CD14-positive monocyte (primary cell): ENCODE measurements around the gene ADAM19. TPM values are rescaled to one million over a fixed set of nuclear protein-coding genes. Genes with fewer than 3 reads are reported as not detected.

Experiments
- DNase-seq, 3 donors: peaks; one replicate each; pipeline ENCODE4 v3.0.0-alpha.2; 2011 to 2022
- H2AFZ ChIP-seq: 2 replicates; pipeline ENCODE4 v1.6.0; 2012; ENCODE audit warnings: mild to moderate bottlenecking, low read depth, low read length, inconsistent platforms; ENCODE audit not compliant: insufficient read depth, poor library complexity, severe bottlenecking
- H3K27ac ChIP-seq, 2 donors: 1 replicate in 1 of 2; 2 replicates in 1 of 2; pipeline ENCODE4 v1.5.1; 2012 to 2013; ENCODE audit warnings: low read length in 2 of 2, control low read depth in 1 of 2, inconsistent platforms in 1 of 2, low read depth in 1 of 2, mild to moderate bottlenecking in 1 of 2
- H3K27me3 ChIP-seq, 2 donors: one replicate each; pipeline versions ENCODE4 v1.6.0 to v1.6.1; 2011 to 2013; ENCODE audit warnings: low read length in 2 of 2; ENCODE audit not compliant: control insufficient read depth in 2 of 2, insufficient read depth in 2 of 2
- H3K36me3 ChIP-seq, 2 donors: replicated peaks in 1 of 2; 1 replicate in 1 of 2; 2 replicates in 1 of 2; pipeline versions ENCODE4 v1.5.1 to v1.6.1; 2012 to 2013; ENCODE audit warnings: low read length in 2 of 2, control low read depth in 1 of 2, inconsistent platforms in 1 of 2, mild to moderate bottlenecking in 1 of 2; ENCODE audit not compliant: insufficient read depth in 2 of 2, control insufficient read depth in 1 of 2
- H3K4me1 ChIP-seq, 2 donors: 1 replicate in 1 of 2; 2 replicates in 1 of 2; pipeline versions ENCODE4 v1.5.1 to v1.6.1; 2012 to 2013; ENCODE audit warnings: low read length in 2 of 2, control low read depth in 1 of 2, inconsistent platforms in 1 of 2, mild to moderate bottlenecking in 1 of 2, moderate library complexity in 1 of 2; ENCODE audit not compliant: insufficient read depth in 2 of 2, control insufficient read depth in 1 of 2
- H3K4me2 ChIP-seq: replicated peaks from 2 replicates; pipeline ENCODE3; 2012; ENCODE audit warnings: low read length, moderate library complexity, mild to moderate bottlenecking; ENCODE audit not compliant: poor library complexity, severe bottlenecking; ENCODE audit errors: extremely low read depth
- H3K4me3 ChIP-seq, 3 experiments: fragments of 200-600 bp in 1 of 3; sonication (generic) in 1 of 3; replicated peaks in 1 of 3; 1 replicate in 2 of 3; 2 replicates in 1 of 3; pipeline ENCODE4 v1.5.1; 2011 to 2013; ENCODE audit warnings: low read length in 3 of 3, mild to moderate bottlenecking in 3 of 3, control low read depth in 2 of 3, low read depth in 2 of 3, inconsistent platforms in 1 of 3, moderate library complexity in 1 of 3
- H3K79me2 ChIP-seq: 2 replicates; pipeline ENCODE4 v1.6.0; 2012; ENCODE audit warnings: mild to moderate bottlenecking, control low read depth, inconsistent platforms, low read length, moderate library complexity; ENCODE audit not compliant: insufficient read depth
- H3K9ac ChIP-seq: 2 replicates; pipeline ENCODE4 v1.6.0; 2017; ENCODE audit warnings: low read length, mild to moderate bottlenecking; ENCODE audit not compliant: insufficient read depth, poor library complexity, severe bottlenecking
- H3K9me3 ChIP-seq, 2 donors: replicated peaks in 1 of 2; 1 replicate in 1 of 2; 2 replicates in 1 of 2; pipeline versions ENCODE4 v1.5.1 to v1.6.1; 2012 to 2013; ENCODE audit warnings: low read length in 2 of 2, control low read depth in 1 of 2; ENCODE audit not compliant: control insufficient read depth in 1 of 2, insufficient read depth in 1 of 2
- H4K20me1 ChIP-seq: 2 replicates; pipeline ENCODE4 v1.6.0; 2012; ENCODE audit warnings: mild to moderate bottlenecking, low read length, control low read depth, moderate library complexity; ENCODE audit not compliant: insufficient read depth
- H3K27ac Mint-ChIP-seq, 7 donors: one replicate each; pipeline ENCODE4 v1.8.0; 2020; ENCODE audit warnings: mild to moderate bottlenecking in 7 of 7, mixed read lengths in 7 of 7, moderate library complexity in 6 of 7, inconsistent platforms in 2 of 7
- H3K27me3 Mint-ChIP-seq, 3 donors: one replicate each; pipeline ENCODE4 v1.8.0; 2021 to 2022; ENCODE audit warnings: low read depth in 3 of 3, mild to moderate bottlenecking in 3 of 3, mixed read lengths in 3 of 3, moderate library complexity in 3 of 3, inconsistent platforms in 1 of 3
- H3K36me3 Mint-ChIP-seq, 2 donors: one replicate each; pipeline ENCODE4 v1.8.0; 2020; ENCODE audit warnings: mixed read lengths in 2 of 2, inconsistent platforms in 1 of 2, mild to moderate bottlenecking in 1 of 2
- H3K4me1 Mint-ChIP-seq: one replicate; pipeline ENCODE4 v1.8.0; 2020; ENCODE audit warnings: mild to moderate bottlenecking, mixed read lengths
- H3K4me3 Mint-ChIP-seq, 2 donors: one replicate each; pipeline ENCODE4 v1.8.0; 2020; ENCODE audit warnings: mild to moderate bottlenecking in 2 of 2, mixed read lengths in 2 of 2, moderate library complexity in 1 of 2
- H3K9me3 Mint-ChIP-seq, 7 donors: one replicate each; pipeline ENCODE4 v1.8.0; 2020 to 2022; ENCODE audit warnings: mixed read lengths in 7 of 7, mild to moderate bottlenecking in 6 of 7, moderate library complexity in 6 of 7, inconsistent platforms in 2 of 7
- WGBS: methylation state at CpG from one replicate; pipeline ENCODE4 v1.1.5; 2013; ENCODE audit warnings: missing lambda C conversion rate; ENCODE audit not compliant: insufficient coverage; 5-methylcytosine and 5-hydroxymethylcytosine counted together
- intact Hi-C, 2 donors: fragments of 100-400 bp; cut with micrococcal nuclease; formaldehyde crosslinking; loops; one replicate each; pipeline versions ENCODE4 v1.15.0 to v1.15.1; 2023
- polyA plus RNA-seq, 3 donors: library from polyadenylated mRNA; depleted of rRNA in 1 of 3; unstranded in 2 of 3; stranded (reverse) in 1 of 3; fragments of 300-500 nt in 2 of 3; fragments of >200 nt in 1 of 3; fragmentation: Illumina TruSeq in 2 of 3; gene quantifications; 1 replicate in 2 of 3; 2 replicates in 1 of 3; pipeline ENCODE4 v1.2.3, GENCODE V29; 2012 to 2021
- TF ChIP-seq, protein P1 (sequence below): fragments of 200-600 bp; IDR thresholded peaks from one replicate; pipeline ENCODE4 v1.8.0; 2022; ENCODE audit warnings: antibody characterized with exemption, mild to moderate bottlenecking

The ADAM19 gene
- polyA plus RNA-seq, 3 donors, result 3.0 to 12.7 (median 6.2) TPM

DNA sequence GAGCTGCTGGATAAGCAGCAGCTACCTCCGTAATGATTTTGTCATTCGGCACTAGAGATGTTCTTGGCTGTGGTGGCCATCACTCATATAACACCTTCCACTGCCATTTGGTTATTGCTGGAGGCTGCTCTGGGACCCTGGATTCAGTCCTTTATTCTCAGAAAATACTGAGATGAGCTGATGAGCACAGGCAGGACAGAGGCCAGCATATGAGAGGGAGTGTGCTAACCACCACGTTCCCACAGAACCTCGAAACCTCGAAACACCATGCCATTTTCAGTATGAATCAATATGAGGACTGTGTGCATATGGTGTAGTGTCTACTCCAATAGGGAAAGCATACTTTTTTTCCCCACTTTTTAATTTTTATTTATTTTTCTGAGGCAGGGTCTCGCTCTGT is 56.6 kb downstream of the ADAM19 start:
- H3K4me3 Mint-ChIP-seq, result no peak overlapping the region
- no peak overlapping the region for H3K4me3 ChIP-seq
- no peak for DNase-seq
- H3K9me3 ChIP-seq, result no peaks in the 10 kb centered on the region
- H3K9ac ChIP-seq, result no peak overlapping the region
- H3K4me1 Mint-ChIP-seq, result peaks cover 15% of the 10 kb centered on the region
- peaks cover 0 to 5% (median 1%) of the 10 kb centered on the region in 3 donors for H3K27me3 Mint-ChIP-seq
- H4K20me1 ChIP-seq, result peaks cover 25% of the 10 kb centered on the region
- intact Hi-C loops, result no loop called here
- H2AFZ ChIP-seq, result no peak overlapping the region
- H3K36me3 ChIP-seq, result peaks cover 18 to 77% of the 10 kb centered on the region in 2 donors
- no peak overlapping the region for H3K27ac ChIP-seq
- H3K36me3 Mint-ChIP-seq, result peaks cover 57 to 64% of the 10 kb centered on the region in 2 donors
- H3K27me3 ChIP-seq, result no peaks in the 10 kb centered on the region
- peaks cover 0 to 2% (median 0%) of the 10 kb centered on the region in 7 donors for H3K9me3 Mint-ChIP-seq
- no peak overlapping the region for H3K27ac Mint-ChIP-seq
- WGBS, result no CpG with 5 or more reads among the region's 6 CpGs
- H3K79me2 ChIP-seq, result no peaks in the 10 kb centered on the region
- H3K4me2 ChIP-seq, result no peak overlapping the region
- TF ChIP-seq, protein P1, sequence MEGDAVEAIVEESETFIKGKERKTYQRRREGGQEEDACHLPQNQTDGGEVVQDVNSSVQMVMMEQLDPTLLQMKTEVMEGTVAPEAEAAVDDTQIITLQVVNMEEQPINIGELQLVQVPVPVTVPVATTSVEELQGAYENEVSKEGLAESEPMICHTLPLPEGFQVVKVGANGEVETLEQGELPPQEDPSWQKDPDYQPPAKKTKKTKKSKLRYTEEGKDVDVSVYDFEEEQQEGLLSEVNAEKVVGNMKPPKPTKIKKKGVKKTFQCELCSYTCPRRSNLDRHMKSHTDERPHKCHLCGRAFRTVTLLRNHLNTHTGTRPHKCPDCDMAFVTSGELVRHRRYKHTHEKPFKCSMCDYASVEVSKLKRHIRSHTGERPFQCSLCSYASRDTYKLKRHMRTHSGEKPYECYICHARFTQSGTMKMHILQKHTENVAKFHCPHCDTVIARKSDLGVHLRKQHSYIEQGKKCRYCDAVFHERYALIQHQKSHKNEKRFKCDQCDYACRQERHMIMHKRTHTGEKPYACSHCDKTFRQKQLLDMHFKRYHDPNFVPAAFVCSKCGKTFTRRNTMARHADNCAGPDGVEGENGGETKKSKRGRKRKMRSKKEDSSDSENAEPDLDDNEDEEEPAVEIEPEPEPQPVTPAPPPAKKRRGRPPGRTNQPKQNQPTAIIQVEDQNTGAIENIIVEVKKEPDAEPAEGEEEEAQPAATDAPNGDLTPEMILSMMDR, result no peak
- peaks cover 4 to 14% of the 10 kb centered on the region in 2 donors for H3K4me1 ChIP-seq

DNA sequence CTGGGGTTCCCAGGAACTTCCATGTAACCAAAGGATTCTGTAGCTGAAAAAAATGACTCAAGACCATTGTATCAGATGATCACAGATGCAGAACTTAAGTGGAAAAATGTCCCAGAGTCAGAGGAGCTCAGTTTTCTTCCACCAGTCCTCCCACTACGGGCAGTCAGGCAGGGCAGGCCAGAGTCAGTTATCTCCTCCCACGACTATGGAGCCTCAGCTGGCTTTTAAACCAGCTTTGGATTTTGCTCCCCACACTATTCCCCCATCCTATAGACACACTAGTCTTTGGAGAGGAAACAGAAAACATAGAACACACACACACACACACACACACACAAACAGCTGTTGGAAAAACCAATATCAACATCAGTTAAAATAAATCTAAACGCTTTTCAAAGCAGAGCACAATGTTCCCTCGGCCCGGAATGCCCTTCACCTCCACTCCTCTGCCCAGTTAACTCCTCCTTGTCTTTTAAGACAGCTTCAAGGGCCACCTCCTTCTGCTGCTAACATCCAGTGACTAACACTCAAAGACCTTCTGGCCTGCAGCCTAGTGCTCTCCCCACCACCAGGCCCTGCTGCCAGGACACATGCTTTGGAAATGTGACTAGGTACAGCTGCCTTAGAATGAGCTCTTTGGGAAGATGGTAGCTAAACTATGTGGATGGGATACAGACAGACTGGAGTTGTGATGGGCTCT is 58.8 kb downstream of the ADAM19 start:
- Histone ChIP-seq H3K4me2 (no peak overlapping the region), H2AFZ (no peak overlapping the region), H3K27me3 (no peaks in the 10 kb centered on the region), H3K79me2 (no peaks in the 10 kb centered on the region), H3K4me1 (peaks cover 4 to 18% of the 10 kb centered on the region in 2 donors), H3K9ac (no peak overlapping the region), H3K27ac (no peak overlapping the region), H3K36me3 (peaks cover 30 to 86% of the 10 kb centered on the region in 2 donors), H4K20me1 (peaks cover 12% of the 10 kb centered on the region), H3K4me3 (no peak overlapping the region), H3K9me3 (no peaks in the 10 kb centered on the region)
- Mint-ChIP-seq H3K4me3 (no peak overlapping the region), H3K9me3 (peaks cover 0 to 4% (median 0%) of the 10 kb centered on the region in 7 donors), H3K27me3 (peaks cover 1 to 3% (median 1%) of the 10 kb centered on the region in 3 donors), H3K36me3 (peaks cover 69 to 78% of the 10 kb centered on the region in 2 donors), H3K4me1 (peaks cover 16% of the 10 kb centered on the region), H3K27ac (peak overlapping the region in 1 of 7 donors; percentile 47)
- intact Hi-C loops, result no loop called here
- 98% methylated on average over 5 of the region's 5 CpGs for WGBS
- TF ChIP-seq, protein P1, result no peak
- DNase-seq, result no peak
